ENCODE measurements around the gene SLC43A3.

GRCh38 chr11:57460022-57460757 lies 33.3 kb upstream of the SLC43A3 start, which contains the start of gene RTN4RL2:
- TF ChIP-seq CTCF (IDR thresholded peaks at IDR 0.05 in 8 of 11, conservative IDR thresholded peaks at IDR 0.05 in 3 of 11) (peak in 2 of 11 experiments; percentile 26 to 46), POLR2AphosphoS5 (IDR thresholded peaks at IDR 0.05) (peak in 1 of 3 donors; percentile 41)
